Measurements from ENCODE around the gene ACSL1. TPM values are rescaled to one million over a fixed set of nuclear protein-coding genes. Genes with fewer than 3 reads are reported as not detected.
A peak's percentile ranks its signal among the peaks of the same experiment; 100 is the strongest.

Gene ACSL1
- total and polyA plus RNA-seq, 2 experiments from 2014 or later, result 121 to 168 TPM

GRCh38 chr4:184734758-184735157, 91.0 kb downstream of the ACSL1 start:
- Histone ChIP-seq H3K27ac (peak overlapping the region; percentile 56), H3K9me2 (replicated peaks; ENCODE audit: insufficient read depth) (no peaks in the 10 kb centered on the region), H4K20me1 (ENCODE audit: insufficient read depth, poor library complexity, severe bottlenecking) (no peaks in the 10 kb centered on the region), H3K9me3 (ENCODE audit: low read depth) (no peaks in the 10 kb centered on the region), H3K4me1 (ENCODE audit: insufficient read depth) (no peaks in the 10 kb centered on the region), H3K27me3 (no peaks in the 10 kb centered on the region), H3K4me3 (peak overlapping the region; percentile 11), H3K36me3 (replicated peaks; ENCODE audit: insufficient read depth, low read depth) (no peaks in the 10 kb centered on the region), H3K4me2 (peak overlapping the region; percentile 70), H3K79me2 (peaks cover 24% of the 10 kb centered on the region), H2AFZ (peak overlapping the region; percentile 62)
- WGBS (ENCODE audit: low lambda C conversion rate, missing lambda C conversion rate), result 69% methylated on average over 6 of the region's 6 CpGs
- DNase-seq (ENCODE audit: low spot score), result no peak
- TF ChIP-seq EZH2 (IDR thresholded peaks at IDR 0.05; ENCODE audit: borderline replicate concordance), result no peak
- no peak for TF ChIP-seq CTCF (IDR thresholded peaks at IDR 0.05; ENCODE audit: poor library complexity)
- no peak for TF ChIP-seq EZH2phosphoT487 (IDR thresholded peaks at IDR 0.05; ENCODE audit: low read depth, severe bottlenecking, unreplicated experiment)

- Histone ChIP-seq H3K4me1 (ENCODE audit: insufficient read depth) (no peaks in the 10 kb centered on the region), H3K9me2 (replicated peaks; ENCODE audit: insufficient read depth) (no peaks in the 10 kb centered on the region), H3K9me3 (ENCODE audit: low read depth) (no peaks in the 10 kb centered on the region), H3K36me3 (replicated peaks; ENCODE audit: insufficient read depth, low read depth) (no peaks in the 10 kb centered on the region), H3K79me2 (peaks cover 28% of the 10 kb centered on the region), H3K4me3 (peak within 1 kb of the TSS; percentile 60), H4K20me1 (ENCODE audit: insufficient read depth, poor library complexity, severe bottlenecking) (no peaks in the 10 kb centered on the region), H3K27me3 (no peaks in the 10 kb centered on the region), H3K27ac (peak within 1 kb of the TSS; percentile 56), H3K4me2 (peak within 1 kb of the TSS; percentile 90), H2AFZ (peak within 1 kb of the TSS; percentile 80)
- TF ChIP-seq EZH2 (IDR thresholded peaks at IDR 0.05; ENCODE audit: borderline replicate concordance) (no peak), EZH2phosphoT487 (IDR thresholded peaks at IDR 0.05; ENCODE audit: low read depth, severe bottlenecking, unreplicated experiment) (no peak), CTCF (IDR thresholded peaks at IDR 0.05; ENCODE audit: poor library complexity) (no peak)
- DNase-seq (ENCODE audit: low spot score), result peak; percentile 98
- 1% methylated on average over 47 of the region's 69 CpGs for WGBS (ENCODE audit: low lambda C conversion rate, missing lambda C conversion rate)
These were observed 91.9 kb downstream of the ACSL1 start, which contains the start of gene CENPU for GRCh38 chr4:184733654-184734524. Gene CENPU (minus strand): TSS chr4:184734096. CDS start chr4:184734062, 34 bp downstream.

- Histone ChIP-seq H3K79me2 (peaks cover 28% of the 10 kb centered on the region), H3K27me3 (no peaks in the 10 kb centered on the region), H3K4me3 (no peak overlapping the region), H3K4me2 (peak overlapping the region; percentile 90), H3K4me1 (ENCODE audit: insufficient read depth) (no peaks in the 10 kb centered on the region), H3K9me2 (replicated peaks; ENCODE audit: insufficient read depth) (no peaks in the 10 kb centered on the region), H3K36me3 (replicated peaks; ENCODE audit: insufficient read depth, low read depth) (no peaks in the 10 kb centered on the region), H3K9me3 (ENCODE audit: low read depth) (no peaks in the 10 kb centered on the region), H2AFZ (peak overlapping the region; percentile 80), H3K27ac (peak overlapping the region; percentile 12), H4K20me1 (ENCODE audit: insufficient read depth, poor library complexity, severe bottlenecking) (no peaks in the 10 kb centered on the region)
- 57% methylated on average over 4 of the region's 4 CpGs for WGBS (ENCODE audit: low lambda C conversion rate, missing lambda C conversion rate)
- TF ChIP-seq EZH2 (IDR thresholded peaks at IDR 0.05; ENCODE audit: borderline replicate concordance) (no peak), CTCF (IDR thresholded peaks at IDR 0.05; ENCODE audit: poor library complexity) (no peak), EZH2phosphoT487 (IDR thresholded peaks at IDR 0.05; ENCODE audit: low read depth, severe bottlenecking, unreplicated experiment) (no peak)
- DNase-seq (ENCODE audit: low spot score), result no peak
These were observed 93.6 kb downstream of the ACSL1 start for GRCh38 chr4:184732126-184732525.

All from hepatocyte (in vitro differentiated cells).